CD4-positive, alpha-beta T cell (primary cell): Measurements from ENCODE around the gene ETNK2. TPM values are rescaled to one million over a fixed set of nuclear protein-coding genes. Genes with fewer than 3 reads are reported as not detected.

Experiments
- ATAC-seq: fragments of 200-7000 bp; cut with Tn5 transposase; one replicate; pipeline ENCODE4 v1.10.0; 2022; ENCODE audit warnings: mild to moderate bottlenecking; ENCODE audit not compliant: poor library complexity
- CTCF ChIA-PET: fragments of 350-600 bp; sonication (Branson Sonifier 250); formaldehyde crosslinking; loops from one replicate; lab custom pipeline; 2021; ENCODE audit warnings: antibody characterized with exemption, inconsistent platforms; lab: Charles Lee
- POLR2A ChIA-PET: fragments of 350-600 bp; sonication (Branson Sonifier 250); formaldehyde crosslinking; loops from one replicate; lab custom pipeline; 2021; ENCODE audit warnings: antibody characterized with exemption, inconsistent platforms; lab: Charles Lee
- DNase-seq, 14 experiments: peaks; one replicate each; pipeline ENCODE4 v3.0.0-alpha.2; 2013 to 2020; ENCODE audit warnings: mixed read lengths in 2 of 14
- H3K27ac ChIP-seq, 2 donors: one replicate each; pipeline versions ENCODE4 v1.5.1 to v1.7.0; 2013; ENCODE audit warnings: low read length in 2 of 2, low read depth in 1 of 2, mild to moderate bottlenecking in 1 of 2
- H3K27me3 ChIP-seq, 2 experiments: 1 replicate in 1 of 2; 2 replicates in 1 of 2; pipeline versions ENCODE4 v1.6.1 to v1.7.0; 2013; ENCODE audit warnings: low read length in 2 of 2, control low read depth in 1 of 2, mild to moderate bottlenecking in 1 of 2, moderate library complexity in 1 of 2; ENCODE audit not compliant: insufficient read depth in 2 of 2, control insufficient read depth in 1 of 2
- H3K36me3 ChIP-seq: one replicate; pipeline ENCODE4 v1.6.1; 2013; ENCODE audit warnings: low read length, control low read depth; ENCODE audit not compliant: insufficient read depth
- H3K4me1 ChIP-seq: one replicate; pipeline ENCODE4 v1.6.1; 2013; ENCODE audit warnings: low read length, control low read depth; ENCODE audit not compliant: insufficient read depth
- H3K4me3 ChIP-seq: one replicate; pipeline ENCODE4 v1.5.1; 2013; ENCODE audit warnings: mild to moderate bottlenecking, low read length, moderate library complexity
- H3K9me3 ChIP-seq, 2 experiments: 1 replicate in 1 of 2; 2 replicates in 1 of 2; pipeline versions ENCODE4 v1.6.1 to v1.7.0; 2013; ENCODE audit warnings: low read length in 2 of 2, mild to moderate bottlenecking in 2 of 2, control low read depth in 1 of 2, moderate library complexity in 1 of 2; ENCODE audit not compliant: control insufficient read depth in 1 of 2, insufficient read depth in 1 of 2
- H3K27ac Mint-ChIP-seq: one replicate; pipeline ENCODE4 v1.8.0; 2020; ENCODE audit warnings: mixed read lengths
- H3K27me3 Mint-ChIP-seq: one replicate; pipeline ENCODE4 v1.8.0; 2021; ENCODE audit warnings: mixed read lengths
- H3K36me3 Mint-ChIP-seq: one replicate; pipeline ENCODE4 v1.8.0; 2021; ENCODE audit warnings: low read depth, mixed read lengths
- H3K4me1 Mint-ChIP-seq: one replicate; pipeline ENCODE4 v1.8.0; 2021; ENCODE audit warnings: low read depth, mixed read lengths
- H3K4me3 Mint-ChIP-seq: one replicate; pipeline ENCODE4 v1.8.0; 2020; ENCODE audit warnings: mild to moderate bottlenecking, mixed read lengths
- H3K9me3 Mint-ChIP-seq: one replicate; pipeline ENCODE4 v1.8.0; 2020; ENCODE audit warnings: mixed read lengths
- CTCF ChIP-seq: fragments of 200-600 bp; IDR thresholded peaks from one replicate; pipeline ENCODE4 v1.8.0; 2022; ENCODE audit warnings: antibody characterized with exemption, mild to moderate bottlenecking
- intact Hi-C, 2 experiments: fragments of 100-400 bp; cut with DNase I in 1 of 2; cut with micrococcal nuclease in 1 of 2; formaldehyde crosslinking; loops; one replicate each; pipeline versions ENCODE4 v1.15.1 to v1.9.0; 2023 to 2025; cut with DNase I, micrococcal nuclease
- total RNA-seq, 174 experiments: library from RNA in 2 of 174; stranded (reverse) in 2 of 174; gene quantifications; one replicate each; pipeline ENCODE4 v1.2.3 and lab custom pipeline; 2021 to 2026

Gene ETNK2
- total RNA-seq, 2 experiments from 2014 or later: 11.7 to 12.9 TPM

DNA sequence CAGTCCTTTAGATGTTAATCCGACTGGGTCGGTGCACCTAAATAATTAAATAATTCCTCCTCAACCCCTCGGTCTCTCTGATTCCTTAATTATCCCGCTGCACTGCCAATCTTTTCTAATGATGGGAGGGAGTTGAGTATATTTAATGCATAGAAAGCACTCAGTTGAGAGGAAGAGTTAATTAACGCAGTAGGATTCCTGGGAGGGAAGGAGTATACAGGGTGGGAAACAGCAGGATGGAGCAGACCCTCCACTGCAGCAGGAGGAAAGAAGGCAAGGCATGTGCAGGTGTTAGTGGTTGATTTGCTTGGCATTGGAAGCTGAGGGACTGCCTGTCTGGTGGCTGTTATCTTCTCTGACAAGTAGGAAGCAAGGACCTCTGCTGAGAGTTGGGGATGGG is 24.2 kb upstream of the ETNK2 start:
- no peak for TF ChIP-seq CTCF
- DNase-seq (no peak), ATAC-seq (no peak)
- H3K27me3 Mint-ChIP-seq: peaks cover 13% of the 10 kb centered on the region
- Histone ChIP-seq H3K4me1 (no peaks in the 10 kb centered on the region), H3K27me3 (peaks cover 8 to 9% of the 10 kb centered on the region in 2 experiments), H3K36me3 (no peaks in the 10 kb centered on the region), H3K4me3 (no peak overlapping the region), H3K9me3 (peaks cover 11 to 20% of the 10 kb centered on the region in 2 experiments), H3K27ac (no peak overlapping the region)
- CTCF ChIA-PET: no interaction called here
- no peak overlapping the region for H3K4me3 Mint-ChIP-seq
- H3K27ac Mint-ChIP-seq: no peak overlapping the region
- H3K9me3 Mint-ChIP-seq: no peaks in the 10 kb centered on the region
- no peaks in the 10 kb centered on the region for H3K36me3 Mint-ChIP-seq
- no peaks in the 10 kb centered on the region for H3K4me1 Mint-ChIP-seq
- intact Hi-C loops: no loop called here
- POLR2A ChIA-PET: no interaction called here

GRCh38 chr1:204174958-204175357 is 23.1 kb upstream of the ETNK2 start:
- no peaks in the 10 kb centered on the region for H3K4me1 ChIP-seq
- intact Hi-C loops: no loop called here
- H3K27me3 ChIP-seq: peaks cover 8 to 9% of the 10 kb centered on the region in 2 experiments
- no peaks in the 10 kb centered on the region for H3K4me1 Mint-ChIP-seq
- peaks cover 13% of the 10 kb centered on the region for H3K27me3 Mint-ChIP-seq
- H3K36me3 ChIP-seq: no peaks in the 10 kb centered on the region
- peaks cover 21 to 22% of the 10 kb centered on the region in 2 experiments for H3K9me3 ChIP-seq
- DNase-seq (no peak), ATAC-seq (no peak)
- no peak overlapping the region for H3K4me3 ChIP-seq
- H3K27ac Mint-ChIP-seq: no peak overlapping the region
- no peak for TF ChIP-seq CTCF
- peaks cover 8% of the 10 kb centered on the region for H3K36me3 Mint-ChIP-seq
- H3K4me3 Mint-ChIP-seq: no peak overlapping the region
- POLR2A ChIA-PET: no interaction called here
- CTCF ChIA-PET: no interaction called here
- H3K27ac ChIP-seq: no peak overlapping the region
- H3K9me3 Mint-ChIP-seq: peaks cover 4% of the 10 kb centered on the region

- peaks cover 7% of the 10 kb centered on the region for H3K27me3 Mint-ChIP-seq
- ATAC-seq (no peak), DNase-seq (no peak)
- H3K4me1 ChIP-seq: no peaks in the 10 kb centered on the region
- H3K27me3 ChIP-seq: peaks cover 5 to 9% of the 10 kb centered on the region in 2 experiments
- POLR2A ChIA-PET: interaction anchor here (1.0 kb wide), 1 partner anchor 10 kb away, joined by 3 read pairs; no protein-coding TSS in a partner anchor
- H3K27ac Mint-ChIP-seq: no peak overlapping the region
- intact Hi-C loops: no loop called here
- H3K36me3 Mint-ChIP-seq: peaks cover 12% of the 10 kb centered on the region
- H3K4me3 ChIP-seq: no peak overlapping the region
- H3K9me3 ChIP-seq: peaks cover 23 to 37% of the 10 kb centered on the region in 2 experiments
- H3K27ac ChIP-seq: no peak overlapping the region
- H3K36me3 ChIP-seq: no peaks in the 10 kb centered on the region
- peaks cover 15% of the 10 kb centered on the region for H3K9me3 Mint-ChIP-seq
- H3K4me1 Mint-ChIP-seq: no peaks in the 10 kb centered on the region
- CTCF ChIA-PET: no interaction called here
- TF ChIP-seq CTCF: no peak
- H3K4me3 Mint-ChIP-seq: no peak overlapping the region
Observed at GRCh38 chr1:204172404-204173029, 20.7 kb upstream of the ETNK2 start.
